AG20443 (cell line): ENCODE measurements around the gene PADI2.

ENCODE experiments used
- DNase-seq: peaks from one replicate; pipeline ENCODE4 v3.0.0; 2012; ENCODE audit warnings: low spot score, mixed read lengths

The PADI2 gene

GRCh38 chr1:17055801-17056200, 63.5 kb downstream of the PADI2 start:
- DNase-seq = no peak

- DNase-seq = peak; percentile 99
Observed at GRCh38 chr1:17053685-17054410, 65.4 kb downstream of the PADI2 start, which contains the start of gene SDHB. Gene SDHB, minus strand, starts transcription at chr1:17054032. Its CDS starts 13 bp downstream, at chr1:17054019.

- no peak for DNase-seq
Observed at GRCh38 chr1:17053086-17053684, 66.1 kb downstream of the PADI2 start.

- no peak for DNase-seq
Observed at GRCh38 chr1:17052641-17053040, 66.6 kb downstream of the PADI2 start.

GRCh38 chr1:17052038-17052437, 67.2 kb downstream of the PADI2 start:
- no peak for DNase-seq

GRCh38 chr1:17047924-17048323, 71.3 kb downstream of the PADI2 start:
- DNase-seq = no peak

- no peak for DNase-seq
Observed at GRCh38 chr1:17046334-17046657, 73.0 kb downstream of the PADI2 start.

GRCh38 chr1:17045634-17046333, 73.5 kb downstream of the PADI2 start:
- peak; percentile 69 for DNase-seq

- DNase-seq = no peak
Observed at GRCh38 chr1:17045150-17045549, 74.1 kb downstream of the PADI2 start.

GRCh38 chr1:17043676-17044075, 75.6 kb downstream of the PADI2 start:
- no peak for DNase-seq

- no peak for DNase-seq
Observed at GRCh38 chr1:17040135-17040534, 79.1 kb downstream of the PADI2 start.

- no peak for DNase-seq
Observed at GRCh38 chr1:17039522-17039921, 79.7 kb downstream of the PADI2 start.

GRCh38 chr1:17033481-17033880, 85.8 kb downstream of the PADI2 start:
- DNase-seq = no peak

GRCh38 chr1:17032741-17033140, 86.5 kb downstream of the PADI2 start:
- peak; percentile 10 for DNase-seq

GRCh38 chr1:17031436-17031835, 87.8 kb downstream of the PADI2 start:
- DNase-seq = no peak

- DNase-seq = no peak
Observed at GRCh38 chr1:17030206-17030605, 89.0 kb downstream of the PADI2 start.

GRCh38 chr1:17028662-17029188, 90.5 kb downstream of the PADI2 start:
- peak; percentile 27 for DNase-seq

- no peak for DNase-seq
Observed at GRCh38 chr1:17027900-17028299, 91.4 kb downstream of the PADI2 start.

GRCh38 chr1:17027403-17027802, 91.8 kb downstream of the PADI2 start:
- peak; percentile 79 for DNase-seq

- DNase-seq = no peak
Observed at GRCh38 chr1:17024721-17025120, 94.5 kb downstream of the PADI2 start.

- DNase-seq = no peak
Observed at GRCh38 chr1:17023573-17023972, 95.7 kb downstream of the PADI2 start.

GRCh38 chr1:17023102-17023501, 96.1 kb downstream of the PADI2 start:
- DNase-seq = no peak

- DNase-seq = no peak
Observed at GRCh38 chr1:17021896-17022295, 97.4 kb downstream of the PADI2 start.
